ENCODE data around the gene GPR12. TPM values are rescaled to one million over a fixed set of nuclear protein-coding genes. Genes with fewer than 3 reads are reported as not detected.

GPR12 gene
- total RNA-seq, 1 donor from 2014 or later: 0.13 TPM

DNA sequence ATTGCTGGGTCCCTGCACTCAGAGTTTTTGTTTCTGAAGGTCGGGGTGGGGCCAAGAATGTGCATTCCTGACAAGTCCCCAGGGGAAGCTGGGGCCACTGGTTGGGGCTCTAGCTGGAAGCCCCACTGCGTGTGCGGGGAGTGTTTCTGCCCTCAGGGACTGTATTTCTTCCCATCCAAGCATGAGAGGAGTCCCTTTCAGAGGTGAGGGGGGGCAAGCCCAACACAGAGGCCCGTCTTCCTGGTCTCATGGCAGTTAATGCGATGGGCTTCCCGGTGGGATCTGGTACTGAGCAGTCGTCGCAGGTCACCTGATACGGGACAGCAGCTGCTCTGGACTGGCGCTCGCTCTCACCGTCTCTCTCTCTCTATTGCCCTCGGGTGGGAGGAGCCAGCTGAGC, 50.4 kb downstream of the GPR12 start:
- intact Hi-C loops (cut with DNase I): loop anchor here (2.0 kb wide), 1 partner anchor 221 kb away; no protein-coding TSS in a partner anchor
- no peak for ATAC-seq (ENCODE audit: poor library complexity)
- no peak for DNase-seq

GRCh38 chr13:26709461-26709860, 51.1 kb downstream of the GPR12 start:
- DNase-seq (no peak), ATAC-seq (ENCODE audit: poor library complexity) (no peak)
- intact Hi-C loops (cut with DNase I): loop anchor here (2.0 kb wide), 1 partner anchor 163 kb away; no protein-coding TSS in a partner anchor

DNA sequence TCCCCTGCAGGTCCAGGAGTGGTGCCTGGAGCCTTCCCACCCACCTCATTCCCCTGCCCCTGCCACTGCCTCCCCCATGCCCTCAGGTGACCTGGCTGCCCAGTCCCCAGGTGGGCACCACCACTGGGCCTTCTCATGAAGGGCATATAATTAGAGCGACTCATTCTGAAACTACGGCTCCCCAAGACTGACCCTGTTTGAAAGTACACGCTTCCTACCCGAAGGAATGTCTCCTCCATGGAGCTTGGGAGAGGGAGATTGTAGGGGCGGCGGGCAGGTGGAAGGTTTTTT, 52.6 kb downstream of the GPR12 start:
- DNase-seq (no peak), ATAC-seq (ENCODE audit: poor library complexity) (no peak)
- intact Hi-C loops (cut with DNase I): loop anchor here (2.0 kb wide), 1 partner anchor 165 kb away; no protein-coding TSS in a partner anchor

DNA sequence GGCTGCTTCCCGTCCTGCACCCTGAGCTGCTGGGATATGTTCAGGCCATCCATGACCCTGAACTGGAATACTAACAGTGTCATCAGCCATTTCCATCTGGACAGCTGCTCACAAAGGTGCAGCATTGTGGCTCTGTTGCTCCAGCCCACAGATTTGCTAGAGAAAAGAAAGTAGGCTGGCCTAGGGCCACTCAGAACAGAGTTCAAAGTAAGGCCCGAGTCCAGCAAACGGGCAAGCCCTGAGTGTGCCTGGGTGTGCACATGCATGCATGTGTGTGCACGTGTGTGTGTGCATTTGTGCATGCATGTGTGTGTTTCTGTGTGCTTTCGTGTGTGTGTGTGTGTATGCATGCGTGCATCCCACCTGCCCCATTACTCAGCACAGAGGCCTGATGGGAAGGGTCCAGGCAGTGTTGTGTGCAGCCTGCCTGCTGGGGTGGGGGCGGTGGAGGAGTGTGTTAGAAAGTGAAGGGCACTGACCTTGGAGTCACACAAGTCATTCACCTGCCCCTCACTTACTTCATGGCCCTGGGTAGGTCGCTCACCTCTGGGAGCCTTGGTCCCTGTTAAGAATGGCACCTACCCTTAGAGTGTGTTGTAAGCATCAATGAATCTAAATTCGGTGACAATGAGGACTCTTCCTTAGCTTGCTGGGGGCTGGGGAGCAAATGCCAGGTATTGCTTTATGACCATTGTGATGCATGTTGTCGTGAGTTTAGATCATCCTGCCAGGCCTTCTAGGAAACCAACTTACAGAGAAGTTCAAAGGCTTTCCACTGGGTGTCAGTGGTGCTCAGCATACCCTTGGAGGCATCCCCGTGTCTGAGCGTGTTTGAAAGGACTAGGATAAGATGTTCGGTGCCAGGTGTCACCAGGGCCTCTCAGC, 53.2 kb downstream of the GPR12 start:
- ATAC-seq (ENCODE audit: poor library complexity) (peak; percentile 76), DNase-seq (no peak)
- intact Hi-C loops (cut with DNase I): loop anchor here (2.0 kb wide), 1 partner anchor 165 kb away; no protein-coding TSS in a partner anchor

- DNase-seq (no peak), ATAC-seq (ENCODE audit: poor library complexity) (no peak)
- intact Hi-C loops (cut with DNase I): no loop called here
Observed at GRCh38 chr13:26706381-26706780, 54.2 kb downstream of the GPR12 start.

DNA sequence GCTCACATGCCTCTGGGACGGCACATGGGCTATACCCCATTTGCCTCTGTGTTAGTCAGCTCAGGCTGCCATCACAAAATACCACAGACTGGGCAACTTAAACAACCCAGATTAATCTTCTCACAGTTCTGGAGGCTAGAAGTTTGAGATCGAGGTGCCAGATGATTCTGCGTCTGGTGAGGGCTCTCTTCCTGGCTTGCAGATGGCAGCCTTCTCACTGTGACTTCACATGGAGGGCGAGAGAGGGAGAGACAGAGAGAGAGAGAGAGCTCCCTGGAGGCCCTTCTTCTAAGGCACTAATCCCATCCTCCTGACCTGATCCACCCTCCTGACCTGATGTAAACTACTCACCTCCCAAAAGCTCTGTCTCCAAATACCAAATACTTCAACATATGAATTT, 55.0 kb downstream of the GPR12 start:
- ATAC-seq (ENCODE audit: poor library complexity): no peak

More for the DNA sequence above, 55.0 kb downstream of the GPR12 start:
- intact Hi-C loops (cut with DNase I): no loop called here
- no peak for DNase-seq

Other genes starting within 250 kb of the GPR12 start
- 10.5 TPM for gene WASF3, start 203.1 kb downstream of the GPR12 start, total RNA-seq

All from Right ventricle myocardium superior (tissue), 1 donor.